ENCODE results near the gene SH3BP5. TPM values are rescaled to one million over a fixed set of nuclear protein-coding genes. Genes with fewer than 3 reads are reported as not detected.
"Not testable (repeated sequence)": the region's sequence is repeated elsewhere in the genome, so short reads cannot be mapped to it uniquely, and the experiment has no call there.

The SH3BP5 gene
- total RNA-seq, 2 donors from 2014 or later: 47.2 to 82.4 TPM

DNA sequence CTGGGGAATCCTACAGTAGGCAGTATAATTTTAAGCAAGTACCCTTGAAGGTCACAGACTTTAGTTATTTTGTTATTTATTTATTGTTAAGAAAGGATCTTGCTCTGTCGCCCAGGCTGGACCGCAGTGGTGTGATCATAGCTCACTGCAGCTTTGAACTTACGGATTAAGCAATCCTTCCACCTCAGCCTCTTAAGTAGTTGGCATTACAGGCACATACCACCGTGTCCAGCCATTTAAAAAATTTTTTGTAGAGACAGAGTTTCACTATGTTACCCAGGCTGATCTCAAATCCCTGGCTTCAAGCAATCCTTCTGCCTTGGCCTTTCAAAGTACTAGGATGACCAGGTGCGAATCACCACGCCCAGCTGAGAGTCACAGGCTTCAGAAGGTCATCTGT is 22.1 kb upstream of the SH3BP5 start:
- no peaks in the 10 kb centered on the region for H3K36me3 ChIP-seq
- ATAC-seq (ENCODE audit: insufficient number of reproducible peaks, low FRiP score, low read depth) (no peak), DNase-seq (ENCODE audit: low spot score) (no peak)
- no peaks in the 10 kb centered on the region for H3K9me3 ChIP-seq
- H3K4me1 ChIP-seq (ENCODE audit: control insufficient read depth in 1 of 2, low read depth in 2 of 2): no peaks in the 10 kb centered on the region
- H3K4me3 ChIP-seq: no peak overlapping the region
- H3K27ac ChIP-seq: no peak overlapping the region
- H3K27me3 ChIP-seq (replicated peaks; ENCODE audit: insufficient read depth): no peaks in the 10 kb centered on the region
- TF ChIP-seq, protein P1, sequence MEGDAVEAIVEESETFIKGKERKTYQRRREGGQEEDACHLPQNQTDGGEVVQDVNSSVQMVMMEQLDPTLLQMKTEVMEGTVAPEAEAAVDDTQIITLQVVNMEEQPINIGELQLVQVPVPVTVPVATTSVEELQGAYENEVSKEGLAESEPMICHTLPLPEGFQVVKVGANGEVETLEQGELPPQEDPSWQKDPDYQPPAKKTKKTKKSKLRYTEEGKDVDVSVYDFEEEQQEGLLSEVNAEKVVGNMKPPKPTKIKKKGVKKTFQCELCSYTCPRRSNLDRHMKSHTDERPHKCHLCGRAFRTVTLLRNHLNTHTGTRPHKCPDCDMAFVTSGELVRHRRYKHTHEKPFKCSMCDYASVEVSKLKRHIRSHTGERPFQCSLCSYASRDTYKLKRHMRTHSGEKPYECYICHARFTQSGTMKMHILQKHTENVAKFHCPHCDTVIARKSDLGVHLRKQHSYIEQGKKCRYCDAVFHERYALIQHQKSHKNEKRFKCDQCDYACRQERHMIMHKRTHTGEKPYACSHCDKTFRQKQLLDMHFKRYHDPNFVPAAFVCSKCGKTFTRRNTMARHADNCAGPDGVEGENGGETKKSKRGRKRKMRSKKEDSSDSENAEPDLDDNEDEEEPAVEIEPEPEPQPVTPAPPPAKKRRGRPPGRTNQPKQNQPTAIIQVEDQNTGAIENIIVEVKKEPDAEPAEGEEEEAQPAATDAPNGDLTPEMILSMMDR (IDR thresholded peaks at IDR 0.05): no peak

DNA sequence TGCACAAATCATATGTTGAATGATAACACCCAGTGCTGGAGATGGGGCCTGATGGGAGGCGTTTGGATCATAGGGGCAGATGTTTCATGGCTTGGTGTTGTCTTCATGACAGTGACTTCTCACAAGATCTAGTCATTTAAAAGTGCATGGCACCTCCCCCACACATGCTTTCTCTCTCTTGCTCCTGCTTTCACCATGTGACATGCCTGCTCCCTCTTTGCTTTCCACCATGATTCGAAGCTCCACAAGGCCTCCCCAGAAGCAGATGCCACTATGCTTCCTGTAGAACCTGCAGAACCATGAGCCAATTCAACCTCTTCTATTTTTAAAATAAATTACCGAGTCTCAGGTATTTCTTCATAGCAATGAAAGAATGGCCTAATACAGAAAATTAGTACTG is 17.8 kb upstream of the SH3BP5 start:
- Histone ChIP-seq H3K27me3 (replicated peaks; ENCODE audit: insufficient read depth) (no peaks in the 10 kb centered on the region), H3K4me3 (no peak overlapping the region), H3K27ac (no peak overlapping the region), H3K4me1 (ENCODE audit: control insufficient read depth in 1 of 2, low read depth in 2 of 2) (no peaks in the 10 kb centered on the region), H3K36me3 (no peaks in the 10 kb centered on the region), H3K9me3 (no peaks in the 10 kb centered on the region)
- TF ChIP-seq, protein P1 (IDR thresholded peaks at IDR 0.05): no peak
- DNase-seq (ENCODE audit: low spot score): no peak
- ATAC-seq (ENCODE audit: insufficient number of reproducible peaks, low FRiP score, low read depth): no peak

DNA sequence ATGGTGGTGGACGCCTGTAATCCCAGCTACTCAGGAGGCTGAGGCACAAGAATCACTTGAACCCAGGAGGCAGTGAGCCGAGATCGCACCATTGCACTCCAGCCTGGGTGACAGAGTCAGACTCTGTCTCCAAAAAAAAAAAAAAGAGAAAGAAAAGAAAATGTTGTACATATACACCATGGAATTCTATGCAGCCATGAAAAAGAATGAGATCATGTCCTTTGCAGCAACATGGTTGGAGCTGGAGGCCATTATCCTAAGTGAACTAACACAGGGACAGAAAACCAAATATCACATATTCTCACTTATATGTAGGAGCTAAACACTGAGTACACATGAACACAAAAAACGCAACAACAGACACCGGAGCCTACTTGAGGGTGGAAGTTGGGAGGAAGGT is 17.1 kb upstream of the SH3BP5 start:
- H3K36me3 ChIP-seq; H3K27me3 ChIP-seq (replicated peaks; ENCODE audit: insufficient read depth); H3K4me3 ChIP-seq; ATAC-seq (ENCODE audit: insufficient number of reproducible peaks, low FRiP score, low read depth); H3K9me3 ChIP-seq; DNase-seq (ENCODE audit: low spot score); H3K27ac ChIP-seq; H3K4me1 ChIP-seq (ENCODE audit: control insufficient read depth in 1 of 2, low read depth in 2 of 2): not testable (repeated sequence)

DNA sequence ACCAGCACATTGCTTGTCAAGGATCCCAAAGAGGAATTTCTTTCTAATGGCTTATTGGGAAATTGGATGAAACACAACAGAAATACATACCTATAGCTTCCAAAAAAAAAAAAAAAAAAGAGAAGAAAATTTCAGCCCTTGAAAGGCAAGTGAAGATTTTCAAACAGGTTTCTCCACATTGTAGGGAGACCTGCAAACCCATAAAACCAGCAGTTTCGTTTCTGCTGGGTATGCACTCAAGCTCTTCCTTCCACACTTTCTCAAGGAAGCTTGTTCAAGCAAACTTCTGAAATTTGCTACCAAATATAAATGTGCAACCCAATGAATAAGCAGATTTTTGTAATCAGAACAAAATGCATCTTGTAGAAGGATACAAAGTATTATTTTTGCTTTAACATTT is 15.9 kb upstream of the SH3BP5 start:
- no peak overlapping the region for H3K4me3 ChIP-seq
- H3K27ac ChIP-seq: no peak overlapping the region
- no peaks in the 10 kb centered on the region for H3K36me3 ChIP-seq
- TF ChIP-seq, protein P1 (IDR thresholded peaks at IDR 0.05): no peak
- H3K27me3 ChIP-seq (replicated peaks; ENCODE audit: insufficient read depth): no peaks in the 10 kb centered on the region
- no peaks in the 10 kb centered on the region for H3K4me1 ChIP-seq (ENCODE audit: control insufficient read depth in 1 of 2, low read depth in 2 of 2)
- no peaks in the 10 kb centered on the region for H3K9me3 ChIP-seq
- no peak for ATAC-seq (ENCODE audit: insufficient number of reproducible peaks, low FRiP score, low read depth)
- no peak for DNase-seq (ENCODE audit: low spot score)

DNA sequence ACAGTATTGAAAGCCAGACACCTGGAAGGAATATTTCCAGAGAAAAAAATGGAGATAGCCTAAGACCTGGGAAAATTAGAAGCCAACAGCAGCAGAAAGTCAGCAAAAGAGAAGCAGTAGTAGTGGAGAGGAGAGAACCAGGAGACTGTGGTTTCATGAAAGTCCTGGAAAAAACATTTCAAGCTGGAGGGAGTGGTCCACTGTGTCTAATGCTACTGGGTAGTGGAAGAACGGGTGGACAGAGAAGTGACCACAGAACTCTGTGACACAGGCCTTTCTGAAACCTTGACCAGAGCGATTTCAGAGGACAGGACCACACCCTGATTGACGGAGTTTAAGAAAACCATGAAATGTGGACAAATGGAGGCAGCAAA is 15.3 kb upstream of the SH3BP5 start:
- H3K4me1 ChIP-seq (ENCODE audit: control insufficient read depth in 1 of 2, low read depth in 2 of 2): no peaks in the 10 kb centered on the region
- DNase-seq (ENCODE audit: low spot score) (no peak), ATAC-seq (ENCODE audit: insufficient number of reproducible peaks, low FRiP score, low read depth) (no peak)
- H3K27me3 ChIP-seq (replicated peaks; ENCODE audit: insufficient read depth): no peaks in the 10 kb centered on the region
- no peak overlapping the region for H3K27ac ChIP-seq
- H3K4me3 ChIP-seq: no peak overlapping the region
- H3K9me3 ChIP-seq: no peaks in the 10 kb centered on the region
- TF ChIP-seq, protein P1 (IDR thresholded peaks at IDR 0.05): no peak
- no peaks in the 10 kb centered on the region for H3K36me3 ChIP-seq

DNA sequence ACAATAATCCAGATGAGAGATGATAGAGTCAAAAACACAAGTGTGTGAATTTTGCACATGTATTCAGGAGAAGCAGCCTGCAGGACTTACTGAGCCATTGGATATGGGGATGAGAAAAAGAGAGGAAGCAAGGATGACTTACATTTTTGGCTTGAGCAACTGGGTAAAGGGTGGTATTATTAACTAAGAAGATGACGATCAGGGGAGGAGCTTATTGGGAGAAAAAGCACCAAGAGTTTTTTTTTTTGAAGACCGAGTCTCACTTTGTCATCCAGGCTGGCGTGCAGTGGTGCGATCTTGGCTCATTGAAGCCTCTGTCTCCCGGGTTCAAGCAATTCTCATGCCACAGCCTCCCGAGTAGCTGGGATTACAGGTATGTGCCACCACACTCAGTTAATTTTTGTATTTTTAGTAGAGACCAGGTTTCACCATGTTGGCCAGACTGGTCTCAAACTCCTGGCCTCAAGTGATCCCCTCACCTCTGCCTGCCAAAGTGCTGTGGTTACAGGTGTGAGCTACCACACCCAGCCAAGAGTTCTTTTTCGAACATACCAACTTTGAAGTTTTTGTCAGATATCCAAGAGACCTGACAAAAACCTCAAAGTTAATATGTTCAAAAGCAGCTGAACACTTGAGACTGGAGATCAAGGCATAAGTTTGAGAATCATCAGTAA is 14.8 kb upstream of the SH3BP5 start:
- TF ChIP-seq, protein P1 (IDR thresholded peaks at IDR 0.05): no peak
- Histone ChIP-seq H3K4me3 (no peak overlapping the region), H3K27ac (no peak overlapping the region), H3K4me1 (ENCODE audit: control insufficient read depth in 1 of 2, low read depth in 2 of 2) (no peaks in the 10 kb centered on the region), H3K36me3 (no peaks in the 10 kb centered on the region), H3K27me3 (replicated peaks; ENCODE audit: insufficient read depth) (no peaks in the 10 kb centered on the region), H3K9me3 (no peaks in the 10 kb centered on the region)
- DNase-seq (ENCODE audit: low spot score) (no peak), ATAC-seq (ENCODE audit: insufficient number of reproducible peaks, low FRiP score, low read depth) (no peak)
